ENCODE results near the gene SYCP1.

DNA sequence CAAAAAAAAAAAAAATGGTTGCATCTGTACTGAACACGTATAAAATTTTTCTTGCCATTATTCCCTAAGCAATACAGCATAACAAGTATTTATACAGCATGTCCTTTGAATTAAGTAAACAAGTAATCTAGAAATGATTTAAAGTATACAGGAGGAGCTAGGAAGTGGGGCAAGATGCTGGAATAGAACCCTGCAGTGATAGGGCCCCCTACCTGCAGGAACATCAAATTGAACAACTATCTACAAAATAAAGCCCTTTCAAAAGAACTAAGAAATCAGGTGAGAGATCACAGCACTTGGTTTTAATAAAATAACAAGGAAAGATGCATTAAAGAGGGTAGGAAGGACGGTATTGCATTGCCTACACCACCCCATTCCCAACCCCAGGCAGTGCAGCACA lies 185.8 kb downstream of the SYCP1 start:
- TF ChIP-seq, protein P1, sequence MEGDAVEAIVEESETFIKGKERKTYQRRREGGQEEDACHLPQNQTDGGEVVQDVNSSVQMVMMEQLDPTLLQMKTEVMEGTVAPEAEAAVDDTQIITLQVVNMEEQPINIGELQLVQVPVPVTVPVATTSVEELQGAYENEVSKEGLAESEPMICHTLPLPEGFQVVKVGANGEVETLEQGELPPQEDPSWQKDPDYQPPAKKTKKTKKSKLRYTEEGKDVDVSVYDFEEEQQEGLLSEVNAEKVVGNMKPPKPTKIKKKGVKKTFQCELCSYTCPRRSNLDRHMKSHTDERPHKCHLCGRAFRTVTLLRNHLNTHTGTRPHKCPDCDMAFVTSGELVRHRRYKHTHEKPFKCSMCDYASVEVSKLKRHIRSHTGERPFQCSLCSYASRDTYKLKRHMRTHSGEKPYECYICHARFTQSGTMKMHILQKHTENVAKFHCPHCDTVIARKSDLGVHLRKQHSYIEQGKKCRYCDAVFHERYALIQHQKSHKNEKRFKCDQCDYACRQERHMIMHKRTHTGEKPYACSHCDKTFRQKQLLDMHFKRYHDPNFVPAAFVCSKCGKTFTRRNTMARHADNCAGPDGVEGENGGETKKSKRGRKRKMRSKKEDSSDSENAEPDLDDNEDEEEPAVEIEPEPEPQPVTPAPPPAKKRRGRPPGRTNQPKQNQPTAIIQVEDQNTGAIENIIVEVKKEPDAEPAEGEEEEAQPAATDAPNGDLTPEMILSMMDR (conservative IDR thresholded peaks at IDR 0.05; ENCODE audit: low read depth in 2 of 2) = peak; percentile 45 to 53
- no peak for TF ChIP-seq EZH2phosphoT487 (IDR thresholded peaks at IDR 0.05; ENCODE audit: unreplicated experiment)
- TF ChIP-seq POLR2AphosphoS5 (IDR thresholded peaks at IDR 0.05; ENCODE audit: low read depth) = no peak
- no peak for TF ChIP-seq EZH2 (IDR thresholded peaks at IDR 0.05; ENCODE audit: low read depth, unreplicated experiment)
- TF ChIP-seq, protein P2, sequence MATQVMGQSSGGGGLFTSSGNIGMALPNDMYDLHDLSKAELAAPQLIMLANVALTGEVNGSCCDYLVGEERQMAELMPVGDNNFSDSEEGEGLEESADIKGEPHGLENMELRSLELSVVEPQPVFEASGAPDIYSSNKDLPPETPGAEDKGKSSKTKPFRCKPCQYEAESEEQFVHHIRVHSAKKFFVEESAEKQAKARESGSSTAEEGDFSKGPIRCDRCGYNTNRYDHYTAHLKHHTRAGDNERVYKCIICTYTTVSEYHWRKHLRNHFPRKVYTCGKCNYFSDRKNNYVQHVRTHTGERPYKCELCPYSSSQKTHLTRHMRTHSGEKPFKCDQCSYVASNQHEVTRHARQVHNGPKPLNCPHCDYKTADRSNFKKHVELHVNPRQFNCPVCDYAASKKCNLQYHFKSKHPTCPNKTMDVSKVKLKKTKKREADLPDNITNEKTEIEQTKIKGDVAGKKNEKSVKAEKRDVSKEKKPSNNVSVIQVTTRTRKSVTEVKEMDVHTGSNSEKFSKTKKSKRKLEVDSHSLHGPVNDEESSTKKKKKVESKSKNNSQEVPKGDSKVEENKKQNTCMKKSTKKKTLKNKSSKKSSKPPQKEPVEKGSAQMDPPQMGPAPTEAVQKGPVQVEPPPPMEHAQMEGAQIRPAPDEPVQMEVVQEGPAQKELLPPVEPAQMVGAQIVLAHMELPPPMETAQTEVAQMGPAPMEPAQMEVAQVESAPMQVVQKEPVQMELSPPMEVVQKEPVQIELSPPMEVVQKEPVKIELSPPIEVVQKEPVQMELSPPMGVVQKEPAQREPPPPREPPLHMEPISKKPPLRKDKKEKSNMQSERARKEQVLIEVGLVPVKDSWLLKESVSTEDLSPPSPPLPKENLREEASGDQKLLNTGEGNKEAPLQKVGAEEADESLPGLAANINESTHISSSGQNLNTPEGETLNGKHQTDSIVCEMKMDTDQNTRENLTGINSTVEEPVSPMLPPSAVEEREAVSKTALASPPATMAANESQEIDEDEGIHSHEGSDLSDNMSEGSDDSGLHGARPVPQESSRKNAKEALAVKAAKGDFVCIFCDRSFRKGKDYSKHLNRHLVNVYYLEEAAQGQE (IDR thresholded peaks at IDR 0.05; ENCODE audit: unreplicated experiment) = no peak
- no peak for TF ChIP-seq JUNB (IDR thresholded peaks at IDR 0.05; ENCODE audit: unreplicated experiment)
- no peak for TF ChIP-seq ZNF114 (CRISPR knock-in tag; IDR thresholded peaks at IDR 0.05)
- TF ChIP-seq STAT1 (IDR thresholded peaks at IDR 0.05; ENCODE audit: unreplicated experiment) = no peak
- TF ChIP-seq CREB1 (CRISPR knock-in tag; IDR thresholded peaks at IDR 0.05; ENCODE audit: low read depth) = no peak
- no peak for TF ChIP-seq ZNF331 (CRISPR knock-in tag; IDR thresholded peaks at IDR 0.05; ENCODE audit: low read depth)
- TF ChIP-seq, protein P3, sequence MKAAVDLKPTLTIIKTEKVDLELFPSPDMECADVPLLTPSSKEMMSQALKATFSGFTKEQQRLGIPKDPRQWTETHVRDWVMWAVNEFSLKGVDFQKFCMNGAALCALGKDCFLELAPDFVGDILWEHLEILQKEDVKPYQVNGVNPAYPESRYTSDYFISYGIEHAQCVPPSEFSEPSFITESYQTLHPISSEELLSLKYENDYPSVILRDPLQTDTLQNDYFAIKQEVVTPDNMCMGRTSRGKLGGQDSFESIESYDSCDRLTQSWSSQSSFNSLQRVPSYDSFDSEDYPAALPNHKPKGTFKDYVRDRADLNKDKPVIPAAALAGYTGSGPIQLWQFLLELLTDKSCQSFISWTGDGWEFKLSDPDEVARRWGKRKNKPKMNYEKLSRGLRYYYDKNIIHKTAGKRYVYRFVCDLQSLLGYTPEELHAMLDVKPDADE (IDR thresholded peaks at IDR 0.05) = no peak
- TF ChIP-seq NANOG (IDR thresholded peaks at IDR 0.05; ENCODE audit: borderline replicate concordance) = no peak
